SK-N-SH (cell line): ENCODE results near the gene RARB. TPM values are rescaled to one million over a fixed set of nuclear protein-coding genes. Genes with fewer than 3 reads are reported as not detected.
A peak's percentile ranks its signal among the peaks of the same experiment; 100 is the strongest.

ENCODE experiments used
- CTCF ChIA-PET: fragments of 300-600, 350-600 bp; formaldehyde crosslinking; extraction: SDS; loops from one replicate; lab custom pipeline; 2021; lab: Yijun Ruan, JAX
- POLR2A ChIA-PET: fragments of 350-600 bp; sonication (Branson Sonifier 250); formaldehyde crosslinking; extraction: SDS; loops from one replicate; lab custom pipeline; 2020; ENCODE audit warnings: antibody characterized with exemption, inconsistent platforms; lab: Yijun Ruan, JAX
- DNase-seq: peaks from one replicate; pipeline ENCODE4 v3.0.0; 2012
- H2AFZ ChIP-seq: fragments of 200-600 bp; sonication (generic); 2 replicates; pipeline ENCODE4 v1.8.1; 2016; ENCODE audit warnings: antibody characterized with exemption, mild to moderate bottlenecking, low read depth
- H3F3A ChIP-seq: fragments of 200-600 bp; sonication (generic); replicated peaks from 2 replicates; pipeline ENCODE3; 2016; ENCODE audit warnings: antibody characterized with exemption, mild to moderate bottlenecking; ENCODE audit not compliant: insufficient read depth
- H3K27ac ChIP-seq, 2 experiments: fragments of 200-500 bp in 1 of 2; fragments of 200-600 bp in 1 of 2; sonication (Bioruptor generic) in 1 of 2; sonication (generic), shearing (Covaris generic) in 1 of 2; 2 replicates each; pipeline versions ENCODE4 v1.5.1 to v1.6.1; 2014 to 2016; ENCODE audit warnings: low read depth in 2 of 2, inconsistent platforms in 1 of 2, low read length in 1 of 2, mild to moderate bottlenecking in 1 of 2, mixed read lengths in 1 of 2
- H3K27me3 ChIP-seq: fragments of 200-600 bp; sonication (generic), shearing (Covaris generic); 2 replicates; pipeline ENCODE4 v1.6.1; 2016; ENCODE audit warnings: mixed run types; ENCODE audit not compliant: insufficient read depth
- H3K36me3 ChIP-seq, 2 experiments: fragments of 200-500 bp in 1 of 2; fragments of 200-600 bp in 1 of 2; sonication (Bioruptor generic) in 1 of 2; sonication (generic) in 1 of 2; replicated peaks in 1 of 2; 2 replicates each; pipeline versions ENCODE3 to v1.5.1; 2014 to 2016; ENCODE audit warnings: low read length in 1 of 2, mild to moderate bottlenecking in 1 of 2; ENCODE audit not compliant: insufficient read depth in 2 of 2, control insufficient read depth in 1 of 2
- H3K4me1 ChIP-seq, 2 experiments: fragments of 200-500 bp in 1 of 2; fragments of 200-600 bp in 1 of 2; sonication (Bioruptor generic) in 1 of 2; sonication (generic), shearing (Covaris generic) in 1 of 2; 2 replicates each; pipeline versions ENCODE4 v1.5.1 to v1.6.1; 2014 to 2016; ENCODE audit warnings: low read depth in 1 of 2, low read length in 1 of 2, mixed run types in 1 of 2; ENCODE audit not compliant: insufficient read depth in 2 of 2, control insufficient read depth in 1 of 2
- H3K4me2 ChIP-seq: fragments of 200-600 bp; sonication (generic), shearing (Covaris generic); 2 replicates; pipeline ENCODE4 v1.6.1; 2017; ENCODE audit warnings: mixed run types
- H3K4me3 ChIP-seq, 2 experiments: fragments of 200-500 bp in 1 of 2; fragments of 200-600 bp in 1 of 2; sonication (Bioruptor generic) in 1 of 2; sonication (generic), shearing (Covaris generic) in 1 of 2; 2 replicates each; pipeline versions ENCODE4 v1.5.1 to v1.8.1; 2014 to 2016; ENCODE audit warnings: low read depth in 2 of 2, inconsistent platforms in 1 of 2, low read length in 1 of 2, mild to moderate bottlenecking in 1 of 2, mixed read lengths in 1 of 2, moderate library complexity in 1 of 2
- H3K79me2 ChIP-seq: fragments of 200-600 bp; sonication (generic); 2 replicates; pipeline ENCODE4 v1.8.1; 2017; ENCODE audit warnings: mild to moderate bottlenecking; ENCODE audit not compliant: insufficient read depth
- H3K9ac ChIP-seq: fragments of 200-600 bp; sonication (generic); 2 replicates; pipeline ENCODE4 v1.6.1; 2017; ENCODE audit warnings: mixed run types
- H3K9me2 ChIP-seq: fragments of 200-600 bp; sonication (generic); 2 replicates; pipeline ENCODE4 v1.6.1; 2017; ENCODE audit warnings: mixed run types
- H3K9me3 ChIP-seq: fragments of 200-600 bp; sonication (generic); 2 replicates; pipeline ENCODE4 v1.6.1; 2017; ENCODE audit warnings: mixed run types, mild to moderate bottlenecking, moderate library complexity
- H4K20me1 ChIP-seq: fragments of 200-600 bp; sonication (generic); 2 replicates; pipeline ENCODE4 v1.6.1; 2017; ENCODE audit warnings: mild to moderate bottlenecking, mixed run types; ENCODE audit not compliant: insufficient read depth
- CHD2 ChIP-seq: fragments of 150-350 bp; IDR thresholded peaks from 2 replicates; pipeline ENCODE4 v1.6.1; 2018; ENCODE audit warnings: low read length; ENCODE audit not compliant: partially characterized antibody
- CTCF ChIP-seq: fragments of 200-600 bp; sonication (generic); IDR thresholded peaks from 2 replicates; pipeline ENCODE4 v1.6.1; 2017; ENCODE audit warnings: antibody characterized with exemption, mild to moderate bottlenecking, moderate library complexity
- EP300 ChIP-seq, 2 experiments: IDR thresholded peaks; 2 replicates each; pipeline versions ENCODE4 v1.4.0 to v1.6.1; 2012; ENCODE audit warnings: borderline replicate concordance in 1 of 2, low read depth in 1 of 2, low read length in 1 of 2
- EZH2phosphoT487 ChIP-seq: fragments of 200-600 bp; sonication (generic); IDR thresholded peaks from 2 replicates; pipeline ENCODE4 v1.6.1; 2017; ENCODE audit warnings: low read depth, mixed run types, mild to moderate bottlenecking, antibody characterized with exemption, moderate library complexity, borderline replicate concordance
- FOSL2 ChIP-seq: IDR thresholded peaks from 2 replicates; pipeline ENCODE4 v1.4.0; 2012; ENCODE audit warnings: low read depth, mild to moderate bottlenecking, moderate library complexity, borderline replicate concordance
- FOXJ3 ChIP-seq: sonication (generic); formaldehyde crosslinking; IDR thresholded peaks from 2 replicates; pipeline ENCODE4 v1.5.1; 2020; ENCODE audit warnings: mild to moderate bottlenecking, missing genetic modification reagents
- GABPA ChIP-seq: IDR thresholded peaks from 2 replicates; pipeline ENCODE4 v1.4.0; 2012; ENCODE audit warnings: low read depth, mild to moderate bottlenecking
- GATA2 ChIP-seq: sonication (generic); formaldehyde crosslinking; IDR thresholded peaks from 2 replicates; pipeline ENCODE4 v1.5.0; 2020; ENCODE audit warnings: mild to moderate bottlenecking, missing genetic modification reagents
- MXI1 ChIP-seq: IDR thresholded peaks from 2 replicates; pipeline ENCODE4 v1.6.1; 2012; ENCODE audit warnings: mild to moderate bottlenecking, low read depth, low read length, improper control_type of control experiment
- NFIC ChIP-seq: IDR thresholded peaks from 2 replicates; pipeline ENCODE4 v1.4.0; 2012; ENCODE audit warnings: borderline replicate concordance
- NRF1 ChIP-seq: IDR thresholded peaks from 2 replicates; pipeline ENCODE4 v1.6.1; 2012; ENCODE audit warnings: low read depth, mild to moderate bottlenecking, low read length
- RAD21 ChIP-seq: IDR thresholded peaks from 2 replicates; pipeline ENCODE4 v1.6.1; 2012; ENCODE audit warnings: mild to moderate bottlenecking, low read length
- RCOR1 ChIP-seq: fragments of 150-350 bp; IDR thresholded peaks from 2 replicates; pipeline ENCODE4 v1.6.1; 2017; ENCODE audit warnings: antibody characterized with exemption, low read length
- RXRA ChIP-seq: IDR thresholded peaks from 2 replicates; pipeline ENCODE4 v1.4.0; 2012; ENCODE audit warnings: low read depth, mild to moderate bottlenecking, borderline replicate concordance
- TCF12 ChIP-seq: IDR thresholded peaks from 2 replicates; pipeline ENCODE4 v1.4.0; 2012
- TEAD4 ChIP-seq: IDR thresholded peaks from 2 replicates; pipeline ENCODE4 v1.4.0; 2012; ENCODE audit warnings: mild to moderate bottlenecking, borderline replicate concordance; ENCODE audit not compliant: insufficient read depth
- USF2 ChIP-seq: fragments of 150-350 bp; IDR thresholded peaks from 2 replicates; pipeline ENCODE4 v1.6.1; 2017; ENCODE audit warnings: antibody characterized with exemption, low read length, low read depth, borderline replicate concordance
- YY1 ChIP-seq: IDR thresholded peaks from 2 replicates; pipeline ENCODE4 v1.4.0; 2012; ENCODE audit warnings: low read depth, mild to moderate bottlenecking
- WGBS: methylation state at CpG from one replicate; pipeline ENCODE4 v1.1.6; 2017; ENCODE audit warnings: low lambda C conversion rate; 5-methylcytosine and 5-hydroxymethylcytosine counted together
- polyA plus RNA-seq, 3 experiments: library from polyadenylated mRNA; depleted of rRNA; stranded (reverse); fragments of >200 nt; gene quantifications; 2 replicates each; pipeline ENCODE4 v1.2.3, GENCODE V29; 2012

Gene RARB
- polyA plus RNA-seq, 1 of the 3 experiments (the other 2 are of a cell fraction) = 10.7 TPM

GRCh38 chr3:25493786-25494185, 65.7 kb downstream of the RARB start (continued):
- TF ChIP-seq FOSL2 (peak; percentile 92), CTCF (no peak; the same call in 1 of the 2 replicates), EZH2phosphoT487 (no peak)

- Histone ChIP-seq H3K79me2 (peaks cover 44% of the 10 kb centered on the region; the same call in 1 of the 2 replicates), H3K27me3 (no peaks in the 10 kb centered on the region), H3K4me1 (peaks cover 10 to 11% of the 10 kb centered on the region in 2 experiments; a peak in 3 of 4 replicates), H3K4me3 (no peak overlapping the region), H3K9me2 (no peaks in the 10 kb centered on the region), H3F3A (peaks cover 18% of the 10 kb centered on the region), H3K4me2 (no peak overlapping the region), H3K9ac (0 out of 2 replicates have a peak overlapping the region, but pooled peaks have one; percentile 47), H3K27ac (peak overlapping the region; percentile 83 to 85), H2AFZ (no peak overlapping the region), H4K20me1 (no peaks in the 10 kb centered on the region), H3K9me3 (no peaks in the 10 kb centered on the region), H3K36me3 (no peaks in the 10 kb centered on the region)
- peak; percentile 54 for DNase-seq
- ChIA-PET POLR2A (no interaction called here), CTCF (interaction anchor here (1.3 to 1.5 kb wide), 2 partner anchors 10 to 99 kb away, joined by 4 to 5 read pairs; no protein-coding TSS in a partner anchor)
- 75% methylated on average over 1 of the region's 1 CpG for WGBS
- peak; percentile 51 for TF ChIP-seq CHD2
- TF ChIP-seq EP300 (IDR thresholded peaks at IDR 0.05; ENCODE audit: borderline replicate concordance in 1 of 2, low read depth in 1 of 2, low read length in 1 of 2) = peak in 1 of 2 experiments; percentile 88; a peak in 2 of 4 replicates
- no peak for TF ChIP-seq NRF1
- peak; percentile 29; the same call in 1 of the 2 replicates for TF ChIP-seq MXI1
- TF ChIP-seq YY1 = no peak
- TF ChIP-seq GATA2 (CRISPR knock-in tag) = peak; percentile 87
- TF ChIP-seq EZH2phosphoT487 = no peak
- TF ChIP-seq RCOR1 = peak; percentile 69
- TF ChIP-seq RAD21 = no peak
These were observed 67.2 kb downstream of the RARB start for GRCh38 chr3:25495304-25495703.

- H3K9me2 ChIP-seq = no peaks in the 10 kb centered on the region
- no peak overlapping the region for H3K4me3 ChIP-seq
- H3K27me3 ChIP-seq = no peaks in the 10 kb centered on the region
- DNase-seq = no peak
- H3K36me3 ChIP-seq = no peaks in the 10 kb centered on the region
- H3K4me1 ChIP-seq = peaks cover 9 to 10% of the 10 kb centered on the region in 2 experiments; a peak in 3 of 4 replicates
- CTCF ChIA-PET = interaction anchor here (0.8 to 1.5 kb wide), 3 partner anchors 10 to 98 kb away, joined by 4 to 5 read pairs (median 5); no protein-coding TSS in a partner anchor
- no peak overlapping the region for H2AFZ ChIP-seq
- no peaks in the 10 kb centered on the region for H3K9me3 ChIP-seq
- no peaks in the 10 kb centered on the region for H4K20me1 ChIP-seq
- H3K27ac ChIP-seq = peak overlapping the region; percentile 83 to 85
- H3K4me2 ChIP-seq = no peak overlapping the region
- no peak overlapping the region for H3K9ac ChIP-seq
- TF ChIP-seq EP300 (IDR thresholded peaks at IDR 0.05; ENCODE audit: borderline replicate concordance in 1 of 2, low read depth in 1 of 2, low read length in 1 of 2) = no peak
- TF ChIP-seq TEAD4 = no peak
- TF ChIP-seq TCF12 = no peak
- no peak for TF ChIP-seq RXRA
- TF ChIP-seq RAD21 = no peak
- TF ChIP-seq FOXJ3 (CRISPR knock-in tag) = no peak
- TF ChIP-seq GABPA = no peak
- TF ChIP-seq RCOR1 = no peak
- no peak for TF ChIP-seq NFIC
- TF ChIP-seq FOSL2 = no peak
- no peak for TF ChIP-seq USF2
- H3K79me2 ChIP-seq = peaks cover 41% of the 10 kb centered on the region; the same call in 1 of the 2 replicates
- POLR2A ChIA-PET = no interaction called here
- H3F3A ChIP-seq = peaks cover 18% of the 10 kb centered on the region
- 96% methylated on average over 5 of the region's 5 CpGs for WGBS
These were observed 67.7 kb downstream of the RARB start for GRCh38 chr3:25495726-25496253.
